GM12878 (cell line): Measurements from ENCODE around the gene APBA3. TPM values are rescaled to one million over a fixed set of nuclear protein-coding genes. Genes with fewer than 3 reads are reported as not detected.
A peak's percentile ranks its signal among the peaks of the same experiment; 100 is the strongest.

Experiments
- BRCA1 ChIP-seq: IDR thresholded peaks from 2 replicates; pipeline ENCODE4 v1.6.1; 2011; ENCODE audit warnings: low read depth, low read length, improper control_type of control experiment
- CREB1 ChIP-seq: IDR thresholded peaks from 2 replicates; pipeline ENCODE4 v1.6.1; 2012; ENCODE audit warnings: low read depth, mild to moderate bottlenecking, inconsistent platforms
- CREM ChIP-seq: IDR thresholded peaks from 2 replicates; pipeline ENCODE4 v1.6.1; 2014; ENCODE audit warnings: antibody characterized with exemption, low read depth
- ESRRA ChIP-seq: IDR thresholded peaks from 2 replicates; pipeline ENCODE4 v1.6.1; 2012; ENCODE audit warnings: mild to moderate bottlenecking, low read length, improper control_type of control experiment
- FOXK2 ChIP-seq: fragments of 450-650 bp; IDR thresholded peaks from 2 replicates; pipeline ENCODE4 v1.6.1; 2017; ENCODE audit warnings: mild to moderate bottlenecking, moderate library complexity
- JUNB ChIP-seq: IDR thresholded peaks from 2 replicates; pipeline ENCODE4 v1.6.1; 2016; ENCODE audit warnings: antibody characterized with exemption, mild to moderate bottlenecking
- NFXL1 ChIP-seq: fragments of 450-650 bp; IDR thresholded peaks from 2 replicates; pipeline ENCODE4 v1.6.1; 2017; ENCODE audit warnings: antibody characterized with exemption, mild to moderate bottlenecking, borderline replicate concordance
- POU2F2 ChIP-seq: IDR thresholded peaks from 3 replicates; pipeline ENCODE4 v1.6.1; 2011; ENCODE audit warnings: low read depth, mild to moderate bottlenecking, low read length, borderline replicate concordance
- RB1 ChIP-seq: fragments of 450-650 bp; formaldehyde crosslinking; IDR thresholded peaks from 2 replicates; pipeline ENCODE4 v1.6.1; 2017; ENCODE audit warnings: mild to moderate bottlenecking, borderline replicate concordance
- RBBP5 ChIP-seq: fragments of 200-600 bp; sonication (generic); conservative IDR thresholded peaks from 2 replicates; pipeline ENCODE4 v1.6.1; 2016
- RFX5 ChIP-seq: IDR thresholded peaks from 2 replicates; pipeline ENCODE4 v1.6.1; 2011; ENCODE audit warnings: low read depth, low read length, improper control_type of control experiment
- SUPT20H ChIP-seq: IDR thresholded peaks from 2 replicates; pipeline ENCODE4 v1.6.1; 2011; ENCODE audit warnings: low read depth, mild to moderate bottlenecking, low read length, moderate library complexity, borderline replicate concordance; ENCODE audit not compliant: control insufficient read depth
- ZNF274 ChIP-seq: IDR thresholded peaks from one replicate; pipeline ENCODE4 v1.8.0; 2011; ENCODE audit not compliant: insufficient read length, insufficient read depth
- polyA plus RNA-seq, 11 experiments: library from polyadenylated mRNA; depleted of rRNA in 4 of 11; unstranded in 6 of 11; stranded (reverse) in 5 of 11; fragments of >200 nt; fragmentation: Nextera tagmentation in 4 of 11; fragmentation: Illumina TruSeq in 1 of 11; extraction: Ambion mirVana in 4 of 11; extraction: Trizol in 1 of 11; gene quantifications; 1 replicate in 1 of 11; 2 replicates in 10 of 11; pipeline versions ENCODE4 v1.2.1 to v1.2.3, GENCODE V29; 2011 to 2016; ENCODE audit warnings: inconsistent platforms in 2 of 11, missing spikeins in 2 of 11, low read depth in 1 of 11
- total RNA-seq, 4 experiments: library from RNA; depleted of rRNA in 3 of 4; stranded (reverse); fragments of >200 nt in 3 of 4; fragmentation: Illumina TruSeq in 1 of 4; extraction: Trizol in 1 of 4; gene quantifications; 2 replicates each; pipeline versions ENCODE4 v1.2.1 to v1.2.3, GENCODE V29; 2013 to 2021
- TF ChIP-seq, protein P1 (sequence below): fragments of 450-650 bp; IDR thresholded peaks from 2 replicates; pipeline ENCODE4 v1.6.1; 2017; ENCODE audit warnings: mild to moderate bottlenecking, moderate library complexity
- TF ChIP-seq, protein P2 (sequence below): fragments of 450-650 bp; IDR thresholded peaks from 2 replicates; pipeline ENCODE4 v1.6.1; 2017; ENCODE audit warnings: mild to moderate bottlenecking, low read depth, inconsistent platforms; ENCODE audit not compliant: poor library complexity, severe bottlenecking
- TF ChIP-seq, protein P3 (sequence below): IDR thresholded peaks from 2 replicates; pipeline ENCODE4 v1.6.1; 2012; ENCODE audit warnings: low read depth, low read length, improper control_type of control experiment
- TF ChIP-seq, protein P4 (sequence below): IDR thresholded peaks from 2 replicates; pipeline ENCODE4 v1.6.1; 2011; ENCODE audit warnings: low read depth, mild to moderate bottlenecking, low read length, moderate library complexity, borderline replicate concordance; ENCODE audit errors: extremely low read depth
- TF ChIP-seq, protein P5 (sequence below): fragments of 450-650 bp; IDR thresholded peaks from 2 replicates; pipeline ENCODE4 v1.6.1; 2016; ENCODE audit warnings: mild to moderate bottlenecking, moderate library complexity, borderline replicate concordance

APBA3 gene
- total and polyA plus RNA-seq, 10 of the 15 experiments (the other 5 are each of a cell fraction or from before 2014, with no cell fraction given), result 0.31 to 36.4 (median 18.3) TPM

DNA sequence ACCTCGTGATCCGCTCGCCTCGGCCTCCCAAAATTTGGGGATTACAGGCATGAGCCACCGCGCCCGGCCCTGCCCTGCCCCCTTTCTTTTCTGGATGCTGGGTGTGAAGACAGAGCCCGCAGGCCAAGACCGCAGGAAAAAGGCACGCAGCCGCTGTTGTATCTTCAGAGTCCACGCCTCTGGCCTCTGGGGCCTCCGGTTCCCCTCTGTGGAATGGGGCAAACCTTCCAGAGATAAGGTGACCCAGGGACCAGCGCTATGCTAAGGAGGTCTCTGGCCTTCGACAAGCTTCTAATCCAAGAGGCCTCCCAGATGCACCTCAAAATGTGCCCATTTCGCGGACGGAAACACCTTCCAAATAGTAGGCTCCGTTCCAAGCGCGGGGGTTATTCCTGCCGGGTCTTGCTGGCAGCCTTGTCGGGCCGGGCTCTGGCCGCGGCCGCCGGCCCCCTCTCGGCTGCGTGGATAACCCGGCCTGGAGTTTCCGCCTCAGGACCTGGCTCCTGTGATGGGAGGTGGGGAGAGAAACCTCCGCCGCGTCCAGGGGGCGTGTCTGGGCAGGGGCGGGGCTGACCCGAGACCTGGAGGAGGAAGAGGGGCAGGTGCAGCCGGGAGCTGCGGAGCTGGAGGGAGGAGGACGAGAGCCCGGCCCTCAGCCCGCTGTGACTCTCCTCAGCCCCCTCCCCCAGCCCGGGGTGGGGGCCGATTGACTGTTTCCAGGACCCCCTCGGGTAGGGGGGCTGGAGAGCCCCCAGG lies 40.2 kb downstream of the APBA3 start (continued):
- TF ChIP-seq, protein P1, sequence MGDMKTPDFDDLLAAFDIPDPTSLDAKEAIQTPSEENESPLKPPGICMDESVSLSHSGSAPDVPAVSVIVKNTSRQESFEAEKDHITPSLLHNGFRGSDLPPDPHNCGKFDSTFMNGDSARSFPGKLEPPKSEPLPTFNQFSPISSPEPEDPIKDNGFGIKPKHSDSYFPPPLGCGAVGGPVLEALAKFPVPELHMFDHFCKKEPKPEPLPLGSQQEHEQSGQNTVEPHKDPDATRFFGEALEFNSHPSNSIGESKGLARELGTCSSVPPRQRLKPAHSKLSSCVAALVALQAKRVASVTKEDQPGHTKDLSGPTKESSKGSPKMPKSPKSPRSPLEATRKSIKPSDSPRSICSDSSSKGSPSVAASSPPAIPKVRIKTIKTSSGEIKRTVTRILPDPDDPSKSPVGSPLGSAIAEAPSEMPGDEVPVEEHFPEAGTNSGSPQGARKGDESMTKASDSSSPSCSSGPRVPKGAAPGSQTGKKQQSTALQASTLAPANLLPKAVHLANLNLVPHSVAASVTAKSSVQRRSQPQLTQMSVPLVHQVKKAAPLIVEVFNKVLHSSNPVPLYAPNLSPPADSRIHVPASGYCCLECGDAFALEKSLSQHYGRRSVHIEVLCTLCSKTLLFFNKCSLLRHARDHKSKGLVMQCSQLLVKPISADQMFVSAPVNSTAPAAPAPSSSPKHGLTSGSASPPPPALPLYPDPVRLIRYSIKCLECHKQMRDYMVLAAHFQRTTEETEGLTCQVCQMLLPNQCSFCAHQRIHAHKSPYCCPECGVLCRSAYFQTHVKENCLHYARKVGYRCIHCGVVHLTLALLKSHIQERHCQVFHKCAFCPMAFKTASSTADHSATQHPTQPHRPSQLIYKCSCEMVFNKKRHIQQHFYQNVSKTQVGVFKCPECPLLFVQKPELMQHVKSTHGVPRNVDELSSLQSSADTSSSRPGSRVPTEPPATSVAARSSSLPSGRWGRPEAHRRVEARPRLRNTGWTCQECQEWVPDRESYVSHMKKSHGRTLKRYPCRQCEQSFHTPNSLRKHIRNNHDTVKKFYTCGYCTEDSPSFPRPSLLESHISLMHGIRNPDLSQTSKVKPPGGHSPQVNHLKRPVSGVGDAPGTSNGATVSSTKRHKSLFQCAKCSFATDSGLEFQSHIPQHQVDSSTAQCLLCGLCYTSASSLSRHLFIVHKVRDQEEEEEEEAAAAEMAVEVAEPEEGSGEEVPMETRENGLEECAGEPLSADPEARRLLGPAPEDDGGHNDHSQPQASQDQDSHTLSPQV, result no peak
- TF ChIP-seq NFXL1, result no peak
- TF ChIP-seq, protein P2, sequence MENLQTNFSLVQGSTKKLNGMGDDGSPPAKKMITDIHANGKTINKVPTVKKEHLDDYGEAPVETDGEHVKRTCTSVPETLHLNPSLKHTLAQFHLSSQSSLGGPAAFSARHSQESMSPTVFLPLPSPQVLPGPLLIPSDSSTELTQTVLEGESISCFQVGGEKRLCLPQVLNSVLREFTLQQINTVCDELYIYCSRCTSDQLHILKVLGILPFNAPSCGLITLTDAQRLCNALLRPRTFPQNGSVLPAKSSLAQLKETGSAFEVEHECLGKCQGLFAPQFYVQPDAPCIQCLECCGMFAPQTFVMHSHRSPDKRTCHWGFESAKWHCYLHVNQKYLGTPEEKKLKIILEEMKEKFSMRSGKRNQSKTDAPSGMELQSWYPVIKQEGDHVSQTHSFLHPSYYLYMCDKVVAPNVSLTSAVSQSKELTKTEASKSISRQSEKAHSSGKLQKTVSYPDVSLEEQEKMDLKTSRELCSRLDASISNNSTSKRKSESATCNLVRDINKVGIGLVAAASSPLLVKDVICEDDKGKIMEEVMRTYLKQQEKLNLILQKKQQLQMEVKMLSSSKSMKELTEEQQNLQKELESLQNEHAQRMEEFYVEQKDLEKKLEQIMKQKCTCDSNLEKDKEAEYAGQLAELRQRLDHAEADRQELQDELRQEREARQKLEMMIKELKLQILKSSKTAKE, result no peak
- TF ChIP-seq, protein P3, sequence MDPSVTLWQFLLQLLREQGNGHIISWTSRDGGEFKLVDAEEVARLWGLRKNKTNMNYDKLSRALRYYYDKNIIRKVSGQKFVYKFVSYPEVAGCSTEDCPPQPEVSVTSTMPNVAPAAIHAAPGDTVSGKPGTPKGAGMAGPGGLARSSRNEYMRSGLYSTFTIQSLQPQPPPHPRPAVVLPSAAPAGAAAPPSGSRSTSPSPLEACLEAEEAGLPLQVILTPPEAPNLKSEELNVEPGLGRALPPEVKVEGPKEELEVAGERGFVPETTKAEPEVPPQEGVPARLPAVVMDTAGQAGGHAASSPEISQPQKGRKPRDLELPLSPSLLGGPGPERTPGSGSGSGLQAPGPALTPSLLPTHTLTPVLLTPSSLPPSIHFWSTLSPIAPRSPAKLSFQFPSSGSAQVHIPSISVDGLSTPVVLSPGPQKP, result 0 out of 2 replicates have a peak, but pooled peaks have one; percentile 21
- TF ChIP-seq JUNB, result no peak
- TF ChIP-seq ESRRA, result no peak
- TF ChIP-seq CREM, result 0 out of 2 replicates have a peak, but pooled peaks have one; percentile 23
- no peak for TF ChIP-seq POU2F2
- no peak for TF ChIP-seq BRCA1
- 0 out of 2 replicates have a peak, but pooled peaks have one; percentile 34 for TF ChIP-seq CREB1
- TF ChIP-seq ZNF274, result no peak
- TF ChIP-seq, protein P4, sequence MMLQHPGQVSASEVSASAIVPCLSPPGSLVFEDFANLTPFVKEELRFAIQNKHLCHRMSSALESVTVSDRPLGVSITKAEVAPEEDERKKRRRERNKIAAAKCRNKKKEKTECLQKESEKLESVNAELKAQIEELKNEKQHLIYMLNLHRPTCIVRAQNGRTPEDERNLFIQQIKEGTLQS, result no peak
- TF ChIP-seq, protein P5, sequence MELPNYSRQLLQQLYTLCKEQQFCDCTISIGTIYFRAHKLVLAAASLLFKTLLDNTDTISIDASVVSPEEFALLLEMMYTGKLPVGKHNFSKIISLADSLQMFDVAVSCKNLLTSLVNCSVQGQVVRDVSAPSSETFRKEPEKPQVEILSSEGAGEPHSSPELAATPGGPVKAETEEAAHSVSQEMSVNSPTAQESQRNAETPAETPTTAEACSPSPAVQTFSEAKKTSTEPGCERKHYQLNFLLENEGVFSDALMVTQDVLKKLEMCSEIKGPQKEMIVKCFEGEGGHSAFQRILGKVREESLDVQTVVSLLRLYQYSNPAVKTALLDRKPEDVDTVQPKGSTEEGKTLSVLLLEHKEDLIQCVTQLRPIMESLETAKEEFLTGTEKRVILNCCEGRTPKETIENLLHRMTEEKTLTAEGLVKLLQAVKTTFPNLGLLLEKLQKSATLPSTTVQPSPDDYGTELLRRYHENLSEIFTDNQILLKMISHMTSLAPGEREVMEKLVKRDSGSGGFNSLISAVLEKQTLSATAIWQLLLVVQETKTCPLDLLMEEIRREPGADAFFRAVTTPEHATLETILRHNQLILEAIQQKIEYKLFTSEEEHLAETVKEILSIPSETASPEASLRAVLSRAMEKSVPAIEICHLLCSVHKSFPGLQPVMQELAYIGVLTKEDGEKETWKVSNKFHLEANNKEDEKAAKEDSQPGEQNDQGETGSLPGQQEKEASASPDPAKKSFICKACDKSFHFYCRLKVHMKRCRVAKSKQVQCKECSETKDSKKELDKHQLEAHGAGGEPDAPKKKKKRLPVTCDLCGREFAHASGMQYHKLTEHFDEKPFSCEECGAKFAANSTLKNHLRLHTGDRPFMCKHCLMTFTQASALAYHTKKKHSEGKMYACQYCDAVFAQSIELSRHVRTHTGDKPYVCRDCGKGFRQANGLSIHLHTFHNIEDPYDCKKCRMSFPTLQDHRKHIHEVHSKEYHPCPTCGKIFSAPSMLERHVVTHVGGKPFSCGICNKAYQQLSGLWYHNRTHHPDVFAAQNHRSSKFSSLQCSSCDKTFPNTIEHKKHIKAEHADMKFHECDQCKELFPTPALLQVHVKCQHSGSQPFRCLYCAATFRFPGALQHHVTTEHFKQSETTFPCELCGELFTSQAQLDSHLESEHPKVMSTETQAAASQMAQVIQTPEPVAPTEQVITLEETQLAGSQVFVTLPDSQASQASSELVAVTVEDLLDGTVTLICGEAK, result no peak
- no peak for TF ChIP-seq RBBP5
- no peak for TF ChIP-seq SUPT20H
- 0 out of 2 replicates have a peak, but pooled peaks have one; percentile 32 for TF ChIP-seq RB1
- TF ChIP-seq RFX5, result no peak
- no peak for TF ChIP-seq FOXK2
